ENCODE measurements around the gene SLTM. TPM values are rescaled to one million over a fixed set of nuclear protein-coding genes. Genes with fewer than 3 reads are reported as not detected.
"Not testable (repeated sequence)": the region's sequence is repeated elsewhere in the genome, so short reads cannot be mapped to it uniquely, and the experiment has no call there.

The SLTM gene
- polyA plus RNA-seq, 1 donor (not counting 4 experiments of a cell fraction or from before 2014, with no cell fraction given): 58.9 TPM

- DNase-seq (ENCODE audit: low read depth, low spot score): no peak
- Histone ChIP-seq H4K20me1 (ENCODE audit: control insufficient read depth, extremely low read depth, insufficient read depth, low read length) (no peaks in the 10 kb centered on the region), H2AFZ (ENCODE audit: control insufficient read depth, low read length) (no peak overlapping the region), H3K9ac (ENCODE audit: control insufficient read depth, extremely low read depth, insufficient read depth, low read length) (no peak overlapping the region), H3K4me3 (ENCODE audit: control insufficient read depth in 2 of 3, extremely low read depth in 1 of 3, insufficient read depth in 2 of 3, low read depth in 1 of 3, low read length in 3 of 3) (no peak overlapping the region), H3K9me3 (ENCODE audit: control insufficient read depth, low read depth, low read length) (no peaks in the 10 kb centered on the region), H3K4me1 (ENCODE audit: control insufficient read depth, extremely low read depth, insufficient read depth, low read length) (peaks cover 5% of the 10 kb centered on the region), H3K27me3 (ENCODE audit: control insufficient read depth, extremely low read depth, insufficient read depth, low read length) (no peaks in the 10 kb centered on the region), H3K36me3 (ENCODE audit: control insufficient read depth in 2 of 2, extremely low read depth in 1 of 2, insufficient read depth in 2 of 2, low read length in 2 of 2) (no peaks in the 10 kb centered on the region), H3K9me1 (ENCODE audit: control insufficient read depth, extremely low read depth, insufficient read depth, low read length) (no peaks in the 10 kb centered on the region), H3K79me2 (ENCODE audit: control insufficient read depth, insufficient read depth, low read length) (no peaks in the 10 kb centered on the region), H3K4me2 (ENCODE audit: control insufficient read depth, extremely low read depth, insufficient read depth, low read depth, low read length) (no peak overlapping the region), H3K27ac (ENCODE audit: control insufficient read depth, insufficient read depth, low read length) (peak overlapping the region; percentile 23)
- no peak for FAIRE-seq
- no peak for TF ChIP-seq EZH2 (IDR thresholded peaks at IDR 0.05; ENCODE audit: low read length)
- TF ChIP-seq, protein P1, sequence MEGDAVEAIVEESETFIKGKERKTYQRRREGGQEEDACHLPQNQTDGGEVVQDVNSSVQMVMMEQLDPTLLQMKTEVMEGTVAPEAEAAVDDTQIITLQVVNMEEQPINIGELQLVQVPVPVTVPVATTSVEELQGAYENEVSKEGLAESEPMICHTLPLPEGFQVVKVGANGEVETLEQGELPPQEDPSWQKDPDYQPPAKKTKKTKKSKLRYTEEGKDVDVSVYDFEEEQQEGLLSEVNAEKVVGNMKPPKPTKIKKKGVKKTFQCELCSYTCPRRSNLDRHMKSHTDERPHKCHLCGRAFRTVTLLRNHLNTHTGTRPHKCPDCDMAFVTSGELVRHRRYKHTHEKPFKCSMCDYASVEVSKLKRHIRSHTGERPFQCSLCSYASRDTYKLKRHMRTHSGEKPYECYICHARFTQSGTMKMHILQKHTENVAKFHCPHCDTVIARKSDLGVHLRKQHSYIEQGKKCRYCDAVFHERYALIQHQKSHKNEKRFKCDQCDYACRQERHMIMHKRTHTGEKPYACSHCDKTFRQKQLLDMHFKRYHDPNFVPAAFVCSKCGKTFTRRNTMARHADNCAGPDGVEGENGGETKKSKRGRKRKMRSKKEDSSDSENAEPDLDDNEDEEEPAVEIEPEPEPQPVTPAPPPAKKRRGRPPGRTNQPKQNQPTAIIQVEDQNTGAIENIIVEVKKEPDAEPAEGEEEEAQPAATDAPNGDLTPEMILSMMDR (optimal IDR thresholded peaks at IDR 0.05 in 1 of 3, IDR thresholded peaks at IDR 0.05 in 1 of 3, conservative IDR thresholded peaks at IDR 0.05 in 1 of 3; ENCODE audit: extremely low read depth in 1 of 3, insufficient read depth in 2 of 3, low read length in 3 of 3): no peak
- dilution Hi-C loops (cut with MboI; ENCODE audit: extremely low pct_ligation_motif_present, low sequenced_read_pairs): no loop called here
Observed at GRCh38 chr15:58862326-58862725, 71.2 kb downstream of the SLTM start.

DNA sequence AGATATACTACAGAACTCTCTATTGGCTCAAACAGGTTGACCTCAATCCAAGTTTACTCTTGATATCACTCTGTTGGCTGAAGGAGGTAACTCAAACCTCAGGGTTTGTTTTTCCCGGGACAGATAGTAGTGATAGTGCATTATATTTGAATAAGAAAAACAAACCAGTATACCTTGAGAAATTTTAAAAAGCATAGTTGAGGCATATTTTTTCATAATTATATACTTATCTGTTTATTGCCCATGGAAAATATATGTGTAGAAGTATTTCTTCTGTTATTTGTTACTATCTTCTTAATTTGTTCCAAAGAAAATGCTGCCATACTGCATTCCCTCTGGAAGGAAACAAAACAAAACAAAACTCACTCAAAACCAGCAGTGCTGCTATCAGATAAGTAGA, 76.9 kb downstream of the SLTM start:
- H3K4me2 ChIP-seq (ENCODE audit: control insufficient read depth, extremely low read depth, insufficient read depth, low read depth, low read length); H3K4me1 ChIP-seq (ENCODE audit: control insufficient read depth, extremely low read depth, insufficient read depth, low read length); H3K27ac ChIP-seq (ENCODE audit: control insufficient read depth, insufficient read depth, low read length); FAIRE-seq; H3K36me3 ChIP-seq (ENCODE audit: control insufficient read depth in 2 of 2, extremely low read depth in 1 of 2, insufficient read depth in 2 of 2, low read length in 2 of 2); dilution Hi-C loops (cut with MboI; ENCODE audit: extremely low pct_ligation_motif_present, low sequenced_read_pairs); DNase-seq (ENCODE audit: low read depth, low spot score); H3K9ac ChIP-seq (ENCODE audit: control insufficient read depth, extremely low read depth, insufficient read depth, low read length); H3K79me2 ChIP-seq (ENCODE audit: control insufficient read depth, insufficient read depth, low read length); H2AFZ ChIP-seq (ENCODE audit: control insufficient read depth, low read length); H3K4me3 ChIP-seq (ENCODE audit: control insufficient read depth in 2 of 3, extremely low read depth in 1 of 3, insufficient read depth in 2 of 3, low read depth in 1 of 3, low read length in 3 of 3); H3K9me3 ChIP-seq (ENCODE audit: control insufficient read depth, low read depth, low read length); H4K20me1 ChIP-seq (ENCODE audit: control insufficient read depth, extremely low read depth, insufficient read depth, low read length); H3K27me3 ChIP-seq (ENCODE audit: control insufficient read depth, extremely low read depth, insufficient read depth, low read length); H3K9me1 ChIP-seq (ENCODE audit: control insufficient read depth, extremely low read depth, insufficient read depth, low read length): not testable (repeated sequence)

DNA sequence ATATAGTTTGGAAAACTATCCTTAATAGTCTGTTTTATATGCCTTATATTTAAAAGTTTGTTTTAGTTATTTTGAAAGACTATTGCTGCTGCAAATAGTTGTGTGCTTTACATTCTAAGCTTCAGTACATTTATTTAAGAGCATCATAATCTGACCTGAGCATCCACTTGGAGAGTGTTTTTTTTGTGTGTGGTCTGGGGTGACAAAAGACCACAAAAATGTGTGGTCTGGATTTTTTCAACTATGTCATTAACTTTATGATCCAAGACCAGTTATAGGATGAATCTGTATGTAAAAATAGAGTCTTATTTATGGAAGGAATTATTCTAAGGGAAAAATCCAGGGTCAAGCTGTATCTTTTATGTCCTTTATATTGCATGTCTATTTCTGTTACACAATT, 77.4 kb downstream of the SLTM start:
- no peak overlapping the region for H3K4me3 ChIP-seq (ENCODE audit: control insufficient read depth in 2 of 3, extremely low read depth in 1 of 3, insufficient read depth in 2 of 3, low read depth in 1 of 3, low read length in 3 of 3)

More for the DNA sequence above, 77.4 kb downstream of the SLTM start:
- Histone ChIP-seq H3K27me3 (ENCODE audit: control insufficient read depth, extremely low read depth, insufficient read depth, low read length) (no peaks in the 10 kb centered on the region), H3K4me1 (ENCODE audit: control insufficient read depth, extremely low read depth, insufficient read depth, low read length) (no peaks in the 10 kb centered on the region), H3K9ac (ENCODE audit: control insufficient read depth, extremely low read depth, insufficient read depth, low read length) (no peak overlapping the region), H3K27ac (ENCODE audit: control insufficient read depth, insufficient read depth, low read length) (no peak overlapping the region), H3K4me2 (ENCODE audit: control insufficient read depth, extremely low read depth, insufficient read depth, low read depth, low read length) (no peak overlapping the region), H3K36me3 (ENCODE audit: control insufficient read depth in 2 of 2, extremely low read depth in 1 of 2, insufficient read depth in 2 of 2, low read length in 2 of 2) (peaks cover 1 to 4% of the 10 kb centered on the region in 2 experiments), H2AFZ (ENCODE audit: control insufficient read depth, low read length) (no peak overlapping the region), H4K20me1 (ENCODE audit: control insufficient read depth, extremely low read depth, insufficient read depth, low read length) (no peaks in the 10 kb centered on the region), H3K79me2 (ENCODE audit: control insufficient read depth, insufficient read depth, low read length) (no peaks in the 10 kb centered on the region), H3K9me3 (ENCODE audit: control insufficient read depth, low read depth, low read length) (no peaks in the 10 kb centered on the region), H3K9me1 (ENCODE audit: control insufficient read depth, extremely low read depth, insufficient read depth, low read length) (no peaks in the 10 kb centered on the region)
- dilution Hi-C loops (cut with MboI; ENCODE audit: extremely low pct_ligation_motif_present, low sequenced_read_pairs): no loop called here
- TF ChIP-seq, protein P1 (optimal IDR thresholded peaks at IDR 0.05 in 1 of 3, IDR thresholded peaks at IDR 0.05 in 1 of 3, conservative IDR thresholded peaks at IDR 0.05 in 1 of 3; ENCODE audit: extremely low read depth in 1 of 3, insufficient read depth in 2 of 3, low read length in 3 of 3): no peak
- no peak for TF ChIP-seq EZH2 (IDR thresholded peaks at IDR 0.05; ENCODE audit: low read length)
- DNase-seq (ENCODE audit: low read depth, low spot score): no peak
- no peak for FAIRE-seq

Data from keratinocyte (primary cell).